Hematopoietic multipotent progenitor cell treated with erythropoietin and hydrocortisone succinate and interleukin-3 and kit ligand, for 17 days (in vitro differentiated cells): ENCODE results near the gene FOXP2.
"Not testable (repeated sequence)": the region's sequence is repeated elsewhere in the genome, so short reads cannot be mapped to it uniquely, and the experiment has no call there.

Experiments used
- DNase-seq: peaks from one replicate; pipeline ENCODE4 v3.0.0-alpha.2; 2015; ENCODE audit warnings: low spot score

FOXP2 gene

GRCh38 chr7:114414156-114415063 is at the start of gene FOXP2:
FOXP2 (plus strand) TSS chr7:114414815; CDS start chr7:114426512, 11,697 bp downstream.
- DNase-seq = no peak

DNA sequence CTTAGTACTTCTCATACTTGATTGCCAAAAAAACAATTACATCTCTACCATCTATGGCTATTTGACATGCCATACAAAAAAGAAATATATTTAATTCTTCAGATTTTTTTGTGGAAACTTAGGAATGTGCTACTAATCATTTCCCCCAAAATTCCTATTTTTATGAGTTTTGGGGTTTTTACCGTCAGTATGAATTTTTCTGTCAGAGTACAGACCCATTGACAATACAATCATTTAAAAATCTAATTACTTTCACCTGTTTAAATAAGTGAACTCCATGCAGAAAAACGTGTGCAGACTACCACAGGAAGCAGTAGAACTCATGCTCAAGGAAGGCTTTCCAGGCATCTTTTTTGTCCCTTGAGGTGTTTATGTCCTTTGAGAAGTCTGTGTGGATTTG is 48.8 kb upstream of the FOXP2 start:
- DNase-seq = no peak

DNA sequence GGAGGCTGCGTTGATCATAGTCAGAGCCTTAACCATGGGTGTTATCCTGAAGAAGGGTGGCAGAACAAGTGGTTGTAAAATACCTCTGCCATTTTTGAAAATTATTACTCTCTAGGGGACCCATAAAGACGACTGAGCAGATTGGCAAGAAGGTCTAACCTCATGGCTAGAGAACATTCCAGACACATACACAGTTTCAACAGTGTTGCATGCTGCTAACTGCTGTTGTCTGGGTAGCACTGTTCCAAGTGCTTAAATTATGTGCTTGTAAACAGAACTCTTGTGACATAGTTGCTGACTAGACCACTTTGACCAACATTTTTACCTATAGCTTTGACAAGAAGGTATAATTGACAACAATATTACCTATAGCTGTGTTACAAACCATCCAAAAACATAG is 46.1 kb upstream of the FOXP2 start:
- DNase-seq = no peak

DNA sequence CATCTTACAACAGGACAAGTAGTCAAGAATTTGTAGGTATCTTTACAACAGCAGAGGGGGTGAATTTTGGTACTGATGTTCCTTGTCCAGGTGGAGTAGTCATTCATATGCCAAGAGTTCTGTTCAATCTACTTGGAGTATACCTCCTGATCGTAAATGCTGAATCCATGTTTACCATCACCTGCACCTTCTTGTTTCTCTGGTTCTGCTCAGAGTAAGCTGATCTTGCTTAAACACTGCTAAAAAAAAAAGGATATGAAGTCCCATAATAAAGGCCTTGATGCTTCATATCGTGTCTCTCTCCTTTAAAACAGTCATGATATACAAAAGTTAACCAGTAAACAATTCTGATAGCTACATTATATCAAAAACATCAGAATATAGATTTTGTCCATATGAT is 45.3 kb upstream of the FOXP2 start:
- no peak for DNase-seq

- no peak for DNase-seq
Measured at GRCh38 chr7:114372619-114373018, 42.0 kb upstream of the FOXP2 start.

DNA sequence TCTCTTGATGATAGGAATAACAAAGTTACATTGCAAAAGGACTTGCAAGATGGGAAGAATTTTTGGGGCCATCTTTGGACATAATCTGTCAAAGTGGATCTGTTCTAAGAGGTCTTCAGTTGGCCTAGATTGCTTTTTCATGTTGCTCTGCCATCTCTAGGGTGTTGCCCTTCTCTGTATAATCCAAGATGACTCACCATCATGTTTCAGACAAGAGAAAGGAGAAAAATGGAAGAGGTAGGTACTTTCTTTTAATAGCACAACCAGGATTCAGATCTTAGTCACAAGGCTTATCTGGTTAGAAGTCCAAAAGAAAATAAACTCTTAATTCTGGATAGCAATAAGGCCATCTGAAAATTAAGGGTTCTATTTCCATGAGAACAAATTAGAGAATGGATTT is 38.7 kb upstream of the FOXP2 start:
- no peak for DNase-seq

GRCh38 chr7:114383946-114384345 is 30.7 kb upstream of the FOXP2 start:
- not testable (repeated sequence) for DNase-seq

DNA sequence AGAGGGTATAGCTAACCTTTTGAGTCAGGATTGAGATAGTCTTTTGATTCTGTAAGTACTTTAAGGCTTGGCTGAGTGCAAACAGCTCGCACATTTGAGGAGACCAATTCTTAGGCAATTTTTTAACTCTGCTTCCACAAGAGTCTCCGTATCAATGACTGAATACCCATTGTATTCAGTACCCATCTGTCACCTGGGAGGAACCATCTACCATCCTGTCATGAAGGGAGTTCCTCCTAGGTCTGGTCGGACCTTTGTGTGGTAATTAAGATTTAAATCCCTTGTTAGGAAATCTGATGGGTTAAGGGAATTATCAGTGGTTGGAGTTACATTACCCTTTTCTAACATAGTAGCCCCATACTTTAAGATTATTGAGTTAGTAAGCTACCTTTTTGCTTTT is 30.3 kb upstream of the FOXP2 start:
- DNase-seq = not testable (repeated sequence)

- no peak for DNase-seq
Measured at GRCh38 chr7:114388021-114388420, 26.6 kb upstream of the FOXP2 start.

DNA sequence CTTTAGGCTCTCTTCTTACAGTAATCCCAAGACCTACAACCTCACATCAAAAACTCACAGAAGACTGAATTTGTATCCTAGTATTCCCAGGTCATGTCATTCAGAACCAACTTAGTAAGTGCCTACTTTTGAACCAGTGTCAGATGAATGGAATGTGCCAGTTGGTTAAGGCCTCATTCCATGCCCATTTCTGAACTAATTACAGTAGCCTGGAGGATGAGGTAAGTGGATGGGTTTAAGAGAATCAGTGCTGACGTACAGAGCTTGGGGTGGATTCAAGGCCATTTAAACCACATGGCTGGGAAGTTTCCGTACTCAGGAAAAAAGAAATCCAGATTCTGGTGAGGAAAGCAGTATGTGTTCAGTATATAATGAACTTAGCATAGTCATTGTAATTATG is 21.9 kb upstream of the FOXP2 start:
- DNase-seq = no peak

- no peak for DNase-seq
Measured at GRCh38 chr7:114402876-114403635, 11.6 kb upstream of the FOXP2 start.

DNA sequence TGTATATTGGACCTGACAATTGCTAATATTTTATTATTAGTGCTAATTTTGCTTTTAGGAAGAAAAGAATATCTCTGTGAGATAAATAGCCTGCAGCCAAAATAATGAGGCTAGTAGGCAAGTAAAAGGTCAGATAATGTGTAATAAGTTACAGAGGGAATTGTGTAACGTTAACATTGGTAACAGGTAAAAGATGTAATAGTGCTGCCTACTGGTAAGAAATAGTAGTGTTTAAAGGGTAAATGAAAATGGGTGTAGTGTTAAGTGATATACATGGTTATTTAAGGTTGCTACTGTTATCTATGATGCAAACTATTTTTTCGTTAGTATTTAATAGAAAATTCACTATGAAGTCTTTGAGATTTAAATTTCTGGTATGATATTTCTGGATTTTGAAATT is 9.2 kb upstream of the FOXP2 start:
- no peak for DNase-seq

DNA sequence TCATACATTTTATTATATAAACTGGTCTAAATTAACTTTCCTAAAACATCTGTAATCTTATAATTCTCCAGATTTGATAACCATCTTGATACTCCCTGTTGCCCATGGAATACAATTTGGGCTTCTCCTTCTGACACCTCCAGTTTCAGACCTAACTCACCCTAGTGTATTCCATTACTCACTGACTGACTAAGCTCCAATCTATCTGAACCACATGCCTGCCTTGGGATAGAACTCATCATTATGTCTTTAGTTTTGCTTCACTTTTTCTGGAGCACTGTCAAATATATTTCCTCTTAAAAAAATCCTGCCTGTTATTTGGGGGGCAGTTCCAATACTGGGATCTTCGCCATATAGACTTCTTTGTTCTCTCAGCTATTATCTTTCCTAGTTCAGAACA is 4.9 kb upstream of the FOXP2 start:
- no peak for DNase-seq

DNA sequence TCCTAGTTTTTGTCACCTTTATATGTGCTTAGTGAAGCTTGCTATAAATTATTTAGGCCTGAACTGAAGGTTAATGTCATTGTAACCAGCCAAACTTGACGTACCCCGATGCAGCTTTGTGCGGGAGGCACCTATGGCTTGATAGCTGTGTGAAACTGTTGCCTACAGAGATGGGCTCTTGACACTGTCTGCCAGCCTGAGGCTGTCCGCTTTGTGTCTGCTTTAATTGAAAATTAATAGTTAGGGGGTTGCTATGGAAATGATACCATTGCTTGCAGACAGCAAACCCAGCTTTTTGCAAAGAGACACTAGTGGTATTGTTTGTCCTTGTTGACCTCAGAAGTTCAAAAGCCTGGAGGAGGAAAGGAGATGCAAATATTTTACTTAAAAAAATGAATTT is 2.1 kb upstream of the FOXP2 start:
- DNase-seq = no peak

GRCh38 chr7:114413761-114414155 is 857 bp upstream of the FOXP2 start:
- no peak for DNase-seq

DNA sequence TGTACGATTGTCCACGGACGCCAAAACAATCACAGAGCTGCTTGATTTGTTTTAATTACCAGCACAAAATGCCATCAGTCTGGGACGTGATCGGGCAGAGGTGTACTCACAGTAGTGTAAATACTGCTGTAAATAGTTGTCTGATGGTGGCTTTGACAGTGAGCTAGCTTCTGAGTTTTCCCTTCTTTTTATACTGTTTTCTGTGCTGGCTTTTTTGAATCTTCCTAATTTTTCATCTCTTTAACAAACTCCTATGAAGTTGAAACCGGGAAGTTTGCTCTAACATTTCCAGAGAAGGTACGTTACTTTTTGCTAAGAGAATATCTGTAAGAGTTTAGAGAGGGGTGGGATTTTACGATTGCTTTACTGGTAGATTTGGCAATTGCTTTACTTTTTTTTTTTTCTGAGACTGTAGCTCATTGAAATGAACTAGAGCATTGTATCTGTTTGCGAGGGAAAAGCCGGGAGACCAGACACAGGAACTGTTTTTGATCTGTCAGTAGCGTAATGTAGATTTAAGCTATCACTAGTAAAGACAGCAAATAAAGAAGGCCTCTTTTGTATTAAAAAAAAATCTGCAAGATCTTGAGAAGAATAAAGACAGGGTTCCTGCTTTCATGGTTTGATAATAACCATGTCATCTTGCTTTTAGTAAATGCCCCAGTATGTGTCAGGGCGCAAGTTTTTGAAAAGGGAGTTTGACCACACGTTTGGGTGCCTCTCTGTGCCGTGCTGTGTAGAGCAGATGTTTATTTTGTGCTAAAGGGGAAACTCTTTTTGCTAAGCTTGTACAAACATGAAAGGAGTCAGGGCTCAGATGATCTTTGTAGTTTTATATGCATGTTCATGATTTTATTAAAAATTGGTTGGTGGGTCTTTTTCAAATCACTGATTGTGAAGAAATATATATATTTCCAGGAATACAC is 712 bp downstream of the FOXP2 start:
- no peak for DNase-seq

GRCh38 chr7:114416129-114416990 is 1.7 kb downstream of the FOXP2 start:
- DNase-seq = no peak

GRCh38 chr7:114417290-114417689 is 2.7 kb downstream of the FOXP2 start:
- DNase-seq = no peak

GRCh38 chr7:114418117-114418516 is 3.5 kb downstream of the FOXP2 start:
- DNase-seq = no peak

- DNase-seq = no peak
Measured at GRCh38 chr7:114419441-114420272, 5.0 kb downstream of the FOXP2 start.
